Measurements from ENCODE around the gene EPN1. TPM values are rescaled to one million over a fixed set of nuclear protein-coding genes. Genes with fewer than 3 reads are reported as not detected.

EPN1 gene
- total and polyA plus RNA-seq, 8 donors: 67.7 to 120 (median 95.1) TPM

GRCh38 chr19:55697069-55697440, 22.0 kb downstream of the EPN1 start:
- no peaks in the 10 kb centered on the region for H3K27me3 ChIP-seq
- H3K4me3 ChIP-seq: no peak overlapping the region
- DNase-seq: peak in 1 of 4 donors; percentile 34
- H3K4me1 ChIP-seq: no peaks in the 10 kb centered on the region
- H3K9me3 ChIP-seq: no peaks in the 10 kb centered on the region
- ATAC-seq: no peak
- H3K36me3 ChIP-seq: peaks cover 0 to 91% of the 10 kb centered on the region in 2 donors
- intact Hi-C loops (cut with DNase I): no loop called here
- no peak overlapping the region for H3K27ac ChIP-seq
- TF ChIP-seq, protein P1, sequence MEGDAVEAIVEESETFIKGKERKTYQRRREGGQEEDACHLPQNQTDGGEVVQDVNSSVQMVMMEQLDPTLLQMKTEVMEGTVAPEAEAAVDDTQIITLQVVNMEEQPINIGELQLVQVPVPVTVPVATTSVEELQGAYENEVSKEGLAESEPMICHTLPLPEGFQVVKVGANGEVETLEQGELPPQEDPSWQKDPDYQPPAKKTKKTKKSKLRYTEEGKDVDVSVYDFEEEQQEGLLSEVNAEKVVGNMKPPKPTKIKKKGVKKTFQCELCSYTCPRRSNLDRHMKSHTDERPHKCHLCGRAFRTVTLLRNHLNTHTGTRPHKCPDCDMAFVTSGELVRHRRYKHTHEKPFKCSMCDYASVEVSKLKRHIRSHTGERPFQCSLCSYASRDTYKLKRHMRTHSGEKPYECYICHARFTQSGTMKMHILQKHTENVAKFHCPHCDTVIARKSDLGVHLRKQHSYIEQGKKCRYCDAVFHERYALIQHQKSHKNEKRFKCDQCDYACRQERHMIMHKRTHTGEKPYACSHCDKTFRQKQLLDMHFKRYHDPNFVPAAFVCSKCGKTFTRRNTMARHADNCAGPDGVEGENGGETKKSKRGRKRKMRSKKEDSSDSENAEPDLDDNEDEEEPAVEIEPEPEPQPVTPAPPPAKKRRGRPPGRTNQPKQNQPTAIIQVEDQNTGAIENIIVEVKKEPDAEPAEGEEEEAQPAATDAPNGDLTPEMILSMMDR (IDR thresholded peaks at IDR 0.05): no peak

DNA sequence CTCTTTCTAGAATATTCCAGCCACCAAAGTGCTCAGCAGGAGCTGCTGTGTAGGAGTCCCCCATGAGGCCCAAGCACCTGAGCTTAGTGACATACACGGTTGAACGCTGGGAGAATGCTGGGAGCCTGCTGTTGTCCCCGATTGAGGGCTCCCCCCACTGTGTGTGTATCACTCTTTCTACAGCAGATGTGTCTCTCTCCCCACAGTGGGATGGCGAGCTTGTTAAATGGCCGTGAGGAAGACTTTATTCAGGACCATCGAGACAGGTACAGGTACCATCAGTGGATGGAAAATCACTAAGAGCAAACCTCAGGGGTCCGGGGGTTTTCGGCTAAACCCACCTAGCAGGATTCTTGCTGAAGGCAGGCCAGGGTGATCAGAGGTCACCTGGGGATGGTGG, 22.7 kb downstream of the EPN1 start:
- Histone ChIP-seq H3K4me3 (no peak overlapping the region), H3K4me1 (no peaks in the 10 kb centered on the region), H3K27me3 (no peaks in the 10 kb centered on the region), H3K9me3 (no peaks in the 10 kb centered on the region), H3K36me3 (peaks cover 0 to 84% of the 10 kb centered on the region in 2 donors), H3K27ac (no peak overlapping the region)
- DNase-seq: no peak
- intact Hi-C loops (cut with DNase I): no loop called here
- no peak for ATAC-seq
- TF ChIP-seq, protein P1 (IDR thresholded peaks at IDR 0.05): no peak

GRCh38 chr19:55698256-55698655, 23.2 kb downstream of the EPN1 start:
- Histone ChIP-seq H3K9me3 (no peaks in the 10 kb centered on the region), H3K4me1 (no peaks in the 10 kb centered on the region), H3K4me3 (no peak overlapping the region), H3K27ac (no peak overlapping the region), H3K27me3 (no peaks in the 10 kb centered on the region), H3K36me3 (peaks cover 0 to 79% of the 10 kb centered on the region in 2 donors)
- intact Hi-C loops (cut with DNase I): no loop called here
- ATAC-seq: no peak
- DNase-seq: no peak
- TF ChIP-seq, protein P1 (IDR thresholded peaks at IDR 0.05): no peak

GRCh38 chr19:55699221-55699620, 24.2 kb downstream of the EPN1 start:
- H3K27me3 ChIP-seq: no peaks in the 10 kb centered on the region
- no peak overlapping the region for H3K27ac ChIP-seq
- H3K9me3 ChIP-seq: no peaks in the 10 kb centered on the region
- no peak overlapping the region for H3K4me3 ChIP-seq
- TF ChIP-seq, protein P1 (IDR thresholded peaks at IDR 0.05): no peak
- DNase-seq (no peak), ATAC-seq (no peak)
- H3K36me3 ChIP-seq: peaks cover 0 to 72% of the 10 kb centered on the region in 2 donors
- no peaks in the 10 kb centered on the region for H3K4me1 ChIP-seq
- intact Hi-C loops (cut with DNase I): no loop called here

GRCh38 chr19:55700813-55701212, 25.8 kb downstream of the EPN1 start:
- TF ChIP-seq, protein P1 (IDR thresholded peaks at IDR 0.05): no peak
- DNase-seq: no peak
- H3K27ac ChIP-seq: no peak overlapping the region
- ATAC-seq: no peak
- no peak overlapping the region for H3K4me3 ChIP-seq
- H3K27me3 ChIP-seq: no peaks in the 10 kb centered on the region
- H3K36me3 ChIP-seq: peaks cover 0 to 67% of the 10 kb centered on the region in 2 donors
- intact Hi-C loops (cut with DNase I): no loop called here
- no peaks in the 10 kb centered on the region for H3K9me3 ChIP-seq
- H3K4me1 ChIP-seq: no peaks in the 10 kb centered on the region

Measured in left lung (tissue), 10 donors.